ENCODE data around the gene CAP1. TPM values are rescaled to one million over a fixed set of nuclear protein-coding genes. Genes with fewer than 3 reads are reported as not detected.

CAP1 gene
- total and polyA plus RNA-seq, 9 of the 15 experiments (the other 6 are each of a cell fraction or from before 2014, with no cell fraction given) = 230 to 658 (median 281) TPM

GRCh38 chr1:40039757-40040510 is 595 bp upstream of the CAP1 start (continued):
- no peak for TF ChIP-seq RERE (CRISPR knock-in tag; IDR thresholded peaks at IDR 0.05; ENCODE audit: borderline replicate concordance)
- TF ChIP-seq ATF2 (CRISPR knock-in tag; IDR thresholded peaks at IDR 0.05) = no peak
- TF ChIP-seq POLR2H (tag; IDR thresholded peaks at IDR 0.05; ENCODE audit: low read depth) = peak; percentile 97
